Pulmonary artery endothelial cell (primary cell): ENCODE data around the gene PF4V1. TPM values are rescaled to one million over a fixed set of nuclear protein-coding genes. Genes with fewer than 3 reads are reported as not detected.
A peak's percentile ranks its signal among the peaks of the same experiment; 100 is the strongest.

Experiments
- DNase-seq: peaks from one replicate; pipeline ENCODE4 v3.0.0-alpha.2; 2011; ENCODE audit warnings: low read depth, low spot score
- total RNA-seq: library from RNA; depleted of rRNA; stranded (reverse); fragments of >200 nt; gene quantifications from 2 replicates; pipeline ENCODE4 v1.2.3, GENCODE V29; 2014

The PF4V1 gene, protein sequence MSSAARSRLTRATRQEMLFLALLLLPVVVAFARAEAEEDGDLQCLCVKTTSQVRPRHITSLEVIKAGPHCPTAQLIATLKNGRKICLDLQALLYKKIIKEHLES
- total RNA-seq: 1.1 TPM in 1 of 2 replicates, not detected in the other

DNA sequence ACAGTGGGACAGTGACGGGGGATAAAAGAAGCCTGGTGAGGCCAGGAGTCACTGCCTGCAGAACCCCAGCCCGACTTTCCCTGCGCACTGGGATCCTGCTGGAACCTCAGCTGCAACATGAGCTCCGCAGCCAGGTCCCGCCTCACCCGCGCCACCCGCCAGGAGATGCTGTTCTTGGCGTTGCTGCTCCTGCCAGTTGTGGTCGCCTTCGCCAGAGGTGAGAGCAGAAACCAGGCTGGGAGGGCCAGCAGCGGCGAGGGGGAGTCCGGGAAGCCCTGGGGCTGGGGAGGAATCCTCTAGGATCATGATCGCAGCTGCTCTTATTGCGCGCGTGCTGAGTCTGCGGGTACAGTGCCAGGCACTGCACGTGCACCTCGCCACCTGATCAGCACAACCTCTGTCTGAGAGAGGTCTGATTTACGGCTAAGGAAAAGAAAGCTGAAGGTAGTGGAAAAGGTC lies at the start of gene PF4V1:
Gene PF4V1 (plus strand): TSS at position 51 of the 459 bp plus-strand sequence. CDS start 67 bp downstream, at position 118.
- no peak for DNase-seq

DNA sequence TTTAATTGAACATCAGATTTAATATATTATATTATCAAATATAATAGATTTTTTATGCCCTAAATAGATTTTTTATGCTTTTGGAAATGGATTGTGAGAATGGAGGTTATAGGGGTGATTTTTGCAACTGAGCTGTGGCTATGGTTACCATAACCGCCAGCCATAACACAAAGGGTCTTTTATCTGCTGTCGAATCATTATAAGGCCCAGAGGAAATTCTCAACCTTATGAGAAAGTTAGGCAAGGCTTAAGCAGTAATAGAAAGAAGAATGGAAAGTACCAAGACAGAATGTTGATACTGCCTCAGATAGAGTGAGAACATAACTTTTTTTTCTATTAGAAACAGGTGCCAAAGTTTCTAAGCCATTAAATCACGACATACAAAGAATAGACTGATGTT lies 42.9 kb upstream of the PF4V1 start:
- no peak for DNase-seq

DNA sequence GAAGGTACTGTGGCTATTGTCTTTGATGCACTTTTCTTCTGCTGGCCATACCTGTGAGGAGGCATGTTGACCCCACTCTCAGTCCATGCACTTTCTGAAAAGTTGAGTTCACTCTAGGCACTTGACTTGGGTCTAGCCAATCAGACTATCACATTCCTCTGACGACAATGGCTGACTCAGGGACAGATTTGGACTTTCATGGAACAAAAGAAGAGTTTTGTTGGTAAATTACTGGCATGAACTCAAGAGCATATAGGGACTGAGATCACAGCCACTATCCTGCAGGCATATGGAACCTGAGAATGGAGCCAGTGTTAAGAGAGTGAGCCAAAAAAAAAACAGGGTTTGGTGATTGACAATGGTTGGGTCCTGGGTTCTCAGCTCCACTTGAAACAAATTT lies 41.3 kb upstream of the PF4V1 start:
- DNase-seq: no peak

- DNase-seq: no peak
Observed at GRCh38 chr4:73814679-73815078, 38.4 kb upstream of the PF4V1 start.

GRCh38 chr4:73815145-73815544 lies 38.0 kb upstream of the PF4V1 start:
- DNase-seq: no peak

- peak; percentile 58 for DNase-seq
Observed at GRCh38 chr4:73816814-73817213, 36.3 kb upstream of the PF4V1 start.

- DNase-seq: no peak
Observed at GRCh38 chr4:73817341-73817740, 35.8 kb upstream of the PF4V1 start.

GRCh38 chr4:73821325-73821724 lies 31.8 kb upstream of the PF4V1 start:
- DNase-seq: no peak

DNA sequence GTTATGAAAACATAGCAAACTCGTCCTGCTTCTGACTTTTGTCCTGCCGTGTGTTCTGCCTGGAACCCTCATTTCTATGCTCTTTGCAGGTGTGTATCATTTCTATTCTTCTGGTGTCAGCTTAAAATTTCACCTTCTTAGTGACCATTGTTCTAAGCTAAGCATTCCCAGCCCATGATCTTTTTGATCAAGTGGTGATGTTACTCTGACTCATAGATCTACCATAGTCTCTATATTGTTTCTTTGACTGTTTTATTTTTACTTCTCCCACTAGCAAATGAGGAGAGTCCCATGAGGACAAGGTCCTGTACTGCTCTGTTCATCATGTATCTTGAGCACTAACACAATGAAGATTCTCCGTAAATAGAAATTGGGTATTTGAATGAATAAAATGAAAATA lies 30.7 kb upstream of the PF4V1 start:
- DNase-seq: no peak

DNA sequence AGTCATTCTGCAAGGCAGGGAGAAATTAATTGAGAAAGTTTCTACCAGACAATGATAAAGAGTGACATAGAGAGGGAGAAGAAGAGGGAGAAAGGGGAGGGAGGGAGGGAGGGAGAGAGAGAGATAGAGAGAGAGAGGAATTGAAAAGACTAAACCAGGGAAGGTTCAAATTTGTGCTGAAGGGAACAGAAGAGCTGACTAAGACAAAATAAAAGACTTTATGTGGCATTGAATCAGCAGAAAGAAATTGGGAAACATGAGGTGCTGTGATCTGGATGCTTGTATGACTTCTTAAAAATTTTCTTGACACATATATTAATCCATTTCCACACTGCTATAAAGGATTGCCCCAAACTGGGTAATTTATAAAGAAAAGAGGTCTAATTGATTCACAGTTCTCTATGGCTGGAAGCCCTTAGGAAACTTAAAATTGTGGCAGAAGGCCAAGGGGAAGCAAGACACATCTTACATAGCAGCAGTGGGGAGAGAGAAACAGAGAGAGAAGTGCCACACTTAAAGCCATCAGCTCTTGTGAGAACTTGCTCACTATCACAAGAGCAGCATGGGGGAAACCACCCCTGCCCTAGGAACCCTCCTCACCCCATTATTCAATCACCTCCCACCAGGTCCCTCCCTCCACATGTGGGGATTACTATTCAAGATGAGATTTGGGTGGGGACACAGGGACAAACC lies 30.1 kb upstream of the PF4V1 start:
- no peak for DNase-seq

GRCh38 chr4:73823760-73824159 lies 29.3 kb upstream of the PF4V1 start:
- no peak for DNase-seq

DNA sequence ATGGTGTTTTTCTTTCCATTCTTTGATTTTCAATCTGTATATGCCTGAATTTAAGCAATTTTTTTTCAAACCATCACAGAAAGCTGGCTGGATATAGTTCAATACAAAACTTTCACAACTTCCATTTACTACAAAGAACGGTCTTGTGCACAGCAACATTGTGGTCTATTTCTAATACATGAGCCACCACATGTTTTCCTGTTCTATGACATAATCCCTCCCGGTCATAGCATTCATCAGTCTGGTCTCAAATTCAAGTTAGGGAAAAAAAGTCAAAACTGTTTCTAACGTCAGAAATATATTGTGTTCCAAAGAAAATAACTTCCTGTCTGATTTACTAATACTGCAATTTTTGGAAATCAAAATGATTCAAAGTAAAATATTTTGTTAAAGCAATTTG lies 24.1 kb upstream of the PF4V1 start:
- DNase-seq: no peak

- no peak for DNase-seq
Observed at GRCh38 chr4:73831569-73831968, 21.5 kb upstream of the PF4V1 start.

DNA sequence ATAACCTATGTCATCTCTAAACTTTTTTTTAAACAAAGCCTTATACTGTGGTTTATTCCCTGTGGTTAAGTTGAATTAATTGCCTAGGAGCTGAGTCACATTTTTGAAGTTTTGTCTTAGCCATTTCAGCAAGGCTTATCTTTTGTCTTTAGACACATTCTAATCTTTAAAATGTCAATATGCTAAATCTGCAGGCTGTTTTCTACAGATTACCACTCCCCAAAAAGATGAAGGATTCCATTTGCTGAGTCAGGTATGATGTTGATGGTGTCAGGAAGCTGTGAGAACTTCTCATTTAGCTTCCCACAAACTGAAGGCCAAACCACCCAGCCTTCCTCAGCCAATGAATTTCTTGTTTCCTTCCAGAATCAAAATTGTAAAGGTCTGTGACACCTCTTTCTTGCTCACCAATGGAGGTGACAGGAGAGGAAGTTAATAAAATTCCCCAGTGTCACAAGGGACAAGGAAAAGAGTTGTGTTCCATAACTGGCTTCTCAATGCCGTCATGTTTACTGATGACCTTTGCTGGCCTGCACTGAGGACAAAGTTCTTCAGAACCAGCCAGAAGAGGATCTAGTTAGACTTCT lies 20.4 kb upstream of the PF4V1 start:
- DNase-seq: no peak

DNA sequence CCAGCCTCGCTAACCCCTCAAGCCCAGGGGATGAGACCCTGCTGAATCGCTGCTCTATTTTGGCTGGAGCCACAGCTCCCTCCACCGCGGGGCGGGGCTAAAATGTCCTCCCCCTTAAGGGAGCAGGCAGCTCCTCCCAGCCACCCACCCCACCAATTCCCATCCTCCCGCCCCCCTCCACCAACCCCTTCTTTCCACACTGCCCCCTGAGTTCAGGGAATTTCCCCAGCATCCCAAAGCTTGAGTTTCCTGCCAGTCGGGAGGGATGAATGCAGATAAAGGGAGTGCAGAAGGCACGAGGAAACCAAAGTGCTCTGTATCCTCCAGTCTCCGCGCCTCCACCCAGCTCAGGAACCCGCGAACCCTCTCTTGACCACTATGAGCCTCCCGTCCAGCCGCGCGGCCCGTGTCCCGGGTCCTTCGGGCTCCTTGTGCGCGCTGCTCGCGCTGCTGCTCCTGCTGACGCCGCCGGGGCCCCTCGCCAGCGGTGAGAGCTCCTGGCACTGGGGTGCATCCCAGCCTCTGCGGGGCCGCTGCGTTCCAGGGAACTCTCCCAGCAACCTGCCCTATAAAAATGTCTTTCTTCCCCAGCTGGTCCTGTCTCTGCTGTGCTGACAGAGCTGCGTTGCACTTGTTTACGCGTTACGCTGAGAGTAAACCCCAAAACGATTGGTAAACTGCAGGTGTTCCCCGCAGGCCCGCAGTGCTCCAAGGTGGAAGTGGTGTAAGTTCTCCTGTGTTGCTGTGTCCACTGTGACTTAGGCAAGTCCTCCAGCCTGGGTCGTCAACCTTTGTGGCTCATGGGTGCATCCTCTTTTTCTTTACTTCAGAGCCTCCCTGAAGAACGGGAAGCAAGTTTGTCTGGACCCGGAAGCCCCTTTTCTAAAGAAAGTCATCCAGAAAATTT lies 16.5 kb upstream of the PF4V1 start, which contains the start of gene CXCL6:
Gene CXCL6 (plus strand): TSS at position 306 of the 907 bp plus-strand sequence. CDS start 73 bp downstream, at position 379.
- no peak for DNase-seq

DNA sequence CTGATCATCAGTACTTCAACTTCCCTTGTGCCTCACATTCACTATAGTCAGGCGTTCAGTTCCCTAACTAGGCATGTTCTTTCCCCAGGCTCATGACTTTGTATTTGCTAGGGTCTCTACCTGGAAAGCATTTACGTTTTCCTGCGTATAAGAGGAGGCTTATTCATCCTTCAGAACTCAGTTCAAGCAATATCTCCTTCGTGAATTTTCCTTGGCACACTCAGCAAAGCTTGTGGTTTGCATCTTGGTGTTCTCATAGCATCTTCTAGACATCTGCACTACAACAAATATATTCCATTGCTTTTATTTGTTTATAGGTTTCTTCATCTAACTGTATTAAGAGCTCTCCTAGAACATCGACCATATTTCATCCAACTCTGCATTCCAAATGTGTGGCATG lies 14.0 kb upstream of the PF4V1 start:
- no peak for DNase-seq

- no peak for DNase-seq
Observed at GRCh38 chr4:73839715-73840114, 13.4 kb upstream of the PF4V1 start.

- no peak for DNase-seq
Observed at GRCh38 chr4:73841243-73841925, 11.7 kb upstream of the PF4V1 start.

DNA sequence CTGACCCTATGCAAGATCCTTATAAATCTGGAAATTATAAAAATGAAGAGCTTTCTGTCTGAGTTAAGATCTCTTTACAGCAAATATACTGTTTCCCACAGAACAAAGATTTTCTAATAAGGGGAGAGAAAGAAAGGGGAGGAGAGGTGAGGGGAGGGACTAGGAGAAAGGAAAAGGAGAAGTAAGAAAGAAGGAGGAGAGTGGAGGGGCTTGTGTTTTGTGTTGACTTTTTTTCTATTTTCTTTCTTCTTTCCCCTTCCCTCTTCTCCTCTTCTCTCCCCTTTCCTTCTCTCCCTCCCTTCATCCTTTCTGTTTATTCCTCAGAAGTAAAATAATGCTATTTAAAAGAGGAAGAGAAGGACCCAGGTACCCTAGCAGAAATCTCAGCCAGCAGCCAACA lies 10.4 kb upstream of the PF4V1 start:
- DNase-seq: no peak

DNA sequence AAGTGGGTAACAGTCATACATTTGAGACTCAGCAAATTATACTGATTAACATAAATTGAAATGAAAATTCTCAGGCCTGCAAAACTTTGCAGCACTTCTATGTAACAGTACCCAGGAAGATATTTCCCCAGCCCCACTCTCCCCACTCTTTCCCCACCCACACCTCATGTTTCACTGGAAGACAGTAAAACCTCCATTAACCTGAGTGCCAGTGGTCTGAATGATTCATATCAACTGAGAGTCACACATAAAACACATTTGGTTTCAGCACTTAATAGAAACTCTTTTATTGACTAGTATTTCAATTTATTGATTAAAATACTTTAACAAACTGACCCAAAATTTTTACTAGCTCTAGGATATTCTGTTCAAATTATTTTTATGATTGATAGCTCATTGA lies 9.7 kb upstream of the PF4V1 start:
- DNase-seq: no peak

DNA sequence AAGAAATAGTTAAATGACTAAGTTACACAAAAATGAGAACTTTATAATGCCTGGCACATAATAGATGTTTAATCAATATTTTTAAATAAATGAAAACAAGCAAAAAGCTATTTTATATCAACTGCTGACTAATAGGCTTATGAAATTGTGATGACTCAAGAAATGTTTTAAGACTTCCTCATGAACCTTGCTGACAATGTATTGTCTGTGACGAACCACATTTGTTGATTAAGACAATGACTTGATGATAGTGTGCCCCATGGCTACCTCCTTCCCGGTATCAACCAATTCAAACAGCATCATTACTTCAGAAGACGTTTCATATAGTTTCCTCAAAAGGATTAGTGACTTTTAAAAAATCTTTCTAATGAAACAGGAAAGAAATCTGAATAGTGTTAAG lies 8.8 kb upstream of the PF4V1 start:
- DNase-seq: no peak
